ENCODE measurements around the gene LAMC3.

The LAMC3 gene

GRCh38 chr9:130977811-130978221 lies 31.2 kb upstream of the LAMC3 start:
- DNase-seq (ENCODE audit: low read depth, low spot score), result no peak

- no peak for DNase-seq (ENCODE audit: low read depth, low spot score)
These were observed 29.2 kb upstream of the LAMC3 start for GRCh38 chr9:130979591-130980385.

GRCh38 chr9:130980526-130980925 lies 28.4 kb upstream of the LAMC3 start:
- no peak for DNase-seq (ENCODE audit: low read depth, low spot score)

GRCh38 chr9:130981002-130981755 lies 27.8 kb upstream of the LAMC3 start:
- DNase-seq (ENCODE audit: low read depth, low spot score), result no peak

GRCh38 chr9:130981756-130982137 lies 27.2 kb upstream of the LAMC3 start:
- no peak for DNase-seq (ENCODE audit: low read depth, low spot score)

GRCh38 chr9:130982636-130983358 lies 26.2 kb upstream of the LAMC3 start:
- no peak for DNase-seq (ENCODE audit: low read depth, low spot score)

- DNase-seq (ENCODE audit: low read depth, low spot score), result no peak
These were observed 25.7 kb upstream of the LAMC3 start for GRCh38 chr9:130983359-130983670.

GRCh38 chr9:130983970-130984369 lies 25.0 kb upstream of the LAMC3 start:
- no peak for DNase-seq (ENCODE audit: low read depth, low spot score)

GRCh38 chr9:130984521-130984920 lies 24.5 kb upstream of the LAMC3 start:
- no peak for DNase-seq (ENCODE audit: low read depth, low spot score)

- DNase-seq (ENCODE audit: low read depth, low spot score), result no peak
These were observed 23.9 kb upstream of the LAMC3 start for GRCh38 chr9:130985029-130985428.

- DNase-seq (ENCODE audit: low read depth, low spot score), result no peak
These were observed 23.3 kb upstream of the LAMC3 start for GRCh38 chr9:130985606-130986162.

GRCh38 chr9:130986356-130986965 lies 22.5 kb upstream of the LAMC3 start:
- no peak for DNase-seq (ENCODE audit: low read depth, low spot score)

- no peak for DNase-seq (ENCODE audit: low read depth, low spot score)
These were observed 21.9 kb upstream of the LAMC3 start for GRCh38 chr9:130987054-130987453.

- no peak for DNase-seq (ENCODE audit: low read depth, low spot score)
These were observed 21.1 kb upstream of the LAMC3 start for GRCh38 chr9:130987738-130988399.

GRCh38 chr9:130988400-130988747 lies 20.6 kb upstream of the LAMC3 start:
- DNase-seq (ENCODE audit: low read depth, low spot score), result no peak

GRCh38 chr9:130988905-130989304 lies 20.1 kb upstream of the LAMC3 start:
- no peak for DNase-seq (ENCODE audit: low read depth, low spot score)

GRCh38 chr9:130989391-130989790 lies 19.6 kb upstream of the LAMC3 start:
- no peak for DNase-seq (ENCODE audit: low read depth, low spot score)

GRCh38 chr9:130989891-130990290 lies 19.1 kb upstream of the LAMC3 start:
- DNase-seq (ENCODE audit: low read depth, low spot score), result no peak

GRCh38 chr9:130990306-130990977 lies 18.5 kb upstream of the LAMC3 start:
- DNase-seq (ENCODE audit: low read depth, low spot score), result no peak

- DNase-seq (ENCODE audit: low read depth, low spot score), result no peak
These were observed 17.8 kb upstream of the LAMC3 start for GRCh38 chr9:130990978-130991777.
